Measurements from ENCODE around the gene EPHB1.

The EPHB1 gene

DNA sequence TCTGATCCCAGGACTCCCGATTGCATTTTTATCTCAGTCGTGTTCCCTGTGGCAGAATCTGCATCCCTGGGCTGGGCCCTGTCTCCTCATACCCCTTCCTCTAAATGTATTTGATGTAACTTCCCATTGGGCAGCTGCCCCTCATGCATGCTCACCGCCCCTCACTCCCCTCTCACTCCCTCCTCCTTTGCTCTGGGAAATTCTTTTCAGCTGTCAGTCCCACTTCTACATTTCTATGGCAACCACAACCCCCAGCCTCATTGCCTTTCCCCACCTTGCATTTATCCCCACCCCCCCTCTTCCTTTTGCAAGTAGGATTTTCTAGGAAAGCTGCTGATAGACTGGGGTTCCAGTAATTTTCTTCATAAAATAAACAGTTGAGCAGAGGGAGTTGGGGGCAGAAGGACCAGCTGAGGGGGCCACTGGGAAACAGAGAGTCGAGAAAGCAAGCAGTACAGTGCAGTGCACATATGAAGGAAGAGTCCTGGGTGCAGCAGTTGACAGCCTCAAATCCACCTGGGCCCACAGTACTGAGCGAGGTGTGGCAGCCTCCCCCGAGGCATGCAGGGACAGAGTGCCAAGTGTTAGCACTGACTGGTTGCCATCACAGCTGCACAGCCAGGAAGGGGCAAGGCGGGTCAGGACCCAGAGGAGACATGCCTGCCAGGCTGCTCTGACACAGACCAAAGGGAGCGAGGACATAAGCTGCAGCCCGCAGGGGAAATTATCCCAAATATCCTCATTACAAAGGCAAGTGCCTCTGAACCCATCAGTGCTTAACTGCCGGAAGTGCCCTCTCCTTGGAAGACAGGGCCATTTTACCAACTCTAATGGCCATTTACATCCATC lies 476.3 kb downstream of the EPHB1 start:
- H3K27me3 ChIP-seq (ENCODE audit: insufficient read depth, low read length) = no peaks in the 10 kb centered on the region
- no peak overlapping the region for H2AFZ ChIP-seq (ENCODE audit: low read length)
- H3F3A ChIP-seq (ENCODE audit: insufficient read depth, low read length) = no peaks in the 10 kb centered on the region
- H3K4me3 ChIP-seq (ENCODE audit: low read depth, low read length, poor library complexity, severe bottlenecking) = no peak overlapping the region
- H3K9me2 ChIP-seq (ENCODE audit: low read depth, low read length) = no peaks in the 10 kb centered on the region
- no peaks in the 10 kb centered on the region for H4K20me1 ChIP-seq (ENCODE audit: insufficient read depth, low read length)
- no peaks in the 10 kb centered on the region for H3K36me3 ChIP-seq (ENCODE audit: insufficient read depth, low read length)
- no peaks in the 10 kb centered on the region for H3K79me2 ChIP-seq (ENCODE audit: insufficient read depth, low read length)
- H3K9me3 ChIP-seq (ENCODE audit: low read length) = no peaks in the 10 kb centered on the region
- no peak overlapping the region for H3K4me2 ChIP-seq (ENCODE audit: low read length)
- H3K9ac ChIP-seq (ENCODE audit: low read length) = no peak overlapping the region
- no peaks in the 10 kb centered on the region for H3K4me1 ChIP-seq (ENCODE audit: insufficient read depth, low read length, severe bottlenecking)
- H3K27ac ChIP-seq (ENCODE audit: low read depth, low read length, poor library complexity, severe bottlenecking) = no peak overlapping the region
- TF ChIP-seq CTCF (IDR thresholded peaks at IDR 0.05; ENCODE audit: low read length) = no peak
- TF ChIP-seq EZH2 (IDR thresholded peaks at IDR 0.05; ENCODE audit: borderline replicate concordance, low read length) = no peak

- no peak overlapping the region for H3K4me3 ChIP-seq (ENCODE audit: low read depth, low read length, poor library complexity, severe bottlenecking)
- no peaks in the 10 kb centered on the region for H3K4me1 ChIP-seq (ENCODE audit: insufficient read depth, low read length, severe bottlenecking)
- no peaks in the 10 kb centered on the region for H3K9me3 ChIP-seq (ENCODE audit: low read length)
- H3K9ac ChIP-seq (ENCODE audit: low read length) = no peak overlapping the region
- H3K36me3 ChIP-seq (ENCODE audit: insufficient read depth, low read length) = no peaks in the 10 kb centered on the region
- no peaks in the 10 kb centered on the region for H3K9me2 ChIP-seq (ENCODE audit: low read depth, low read length)
- no peaks in the 10 kb centered on the region for H3F3A ChIP-seq (ENCODE audit: insufficient read depth, low read length)
- H2AFZ ChIP-seq (ENCODE audit: low read length) = no peak overlapping the region
- TF ChIP-seq EZH2 (IDR thresholded peaks at IDR 0.05; ENCODE audit: borderline replicate concordance, low read length) (no peak), CTCF (IDR thresholded peaks at IDR 0.05; ENCODE audit: low read length) (no peak)
- H3K79me2 ChIP-seq (ENCODE audit: insufficient read depth, low read length) = no peaks in the 10 kb centered on the region
- no peaks in the 10 kb centered on the region for H3K27me3 ChIP-seq (ENCODE audit: insufficient read depth, low read length)
- H4K20me1 ChIP-seq (ENCODE audit: insufficient read depth, low read length) = no peaks in the 10 kb centered on the region
- no peak overlapping the region for H3K4me2 ChIP-seq (ENCODE audit: low read length)
- no peak overlapping the region for H3K27ac ChIP-seq (ENCODE audit: low read depth, low read length, poor library complexity, severe bottlenecking)
Measured at GRCh38 chr3:135272026-135272669, 477.1 kb downstream of the EPHB1 start.

DNA sequence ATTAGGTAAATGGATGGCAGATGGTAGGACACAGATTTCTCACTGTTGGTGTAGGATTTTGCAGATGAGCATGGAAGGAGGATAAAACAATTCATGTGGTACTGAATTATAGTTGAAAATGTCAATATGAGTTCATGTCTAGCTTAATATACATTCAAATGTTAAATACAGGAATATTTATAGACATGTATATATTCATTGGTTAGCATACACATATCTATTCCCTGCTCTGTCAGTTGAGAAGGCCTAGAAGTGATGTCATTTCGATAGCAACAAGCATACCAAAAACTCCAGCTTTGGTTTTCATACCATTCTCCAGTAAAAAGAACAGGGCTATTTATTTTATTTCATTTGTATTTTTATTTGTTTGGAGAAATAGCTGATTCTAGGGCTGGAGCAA lies 497.1 kb downstream of the EPHB1 start:
- H3K9me3 ChIP-seq (ENCODE audit: low read length) = no peaks in the 10 kb centered on the region
- H3K4me2 ChIP-seq (ENCODE audit: low read length) = no peak overlapping the region
- H3K9ac ChIP-seq (ENCODE audit: low read length) = no peak overlapping the region
- no peaks in the 10 kb centered on the region for H3K9me2 ChIP-seq (ENCODE audit: low read depth, low read length)
- H3K79me2 ChIP-seq (ENCODE audit: insufficient read depth, low read length) = no peaks in the 10 kb centered on the region
- no peak overlapping the region for H2AFZ ChIP-seq (ENCODE audit: low read length)
- no peaks in the 10 kb centered on the region for H3K36me3 ChIP-seq (ENCODE audit: insufficient read depth, low read length)
- no peaks in the 10 kb centered on the region for H3K27me3 ChIP-seq (ENCODE audit: insufficient read depth, low read length)
- H3K4me1 ChIP-seq (ENCODE audit: insufficient read depth, low read length, severe bottlenecking) = no peaks in the 10 kb centered on the region
- H3F3A ChIP-seq (ENCODE audit: insufficient read depth, low read length) = no peaks in the 10 kb centered on the region
- H3K4me3 ChIP-seq (ENCODE audit: low read depth, low read length, poor library complexity, severe bottlenecking) = no peak overlapping the region
- TF ChIP-seq CTCF (IDR thresholded peaks at IDR 0.05; ENCODE audit: low read length) (no peak), EZH2 (IDR thresholded peaks at IDR 0.05; ENCODE audit: borderline replicate concordance, low read length) (no peak)
- H4K20me1 ChIP-seq (ENCODE audit: insufficient read depth, low read length) = no peaks in the 10 kb centered on the region
- H3K27ac ChIP-seq (ENCODE audit: low read depth, low read length, poor library complexity, severe bottlenecking) = no peak overlapping the region
